Common myeloid progenitor, CD34-positive (primary cell): Measurements from ENCODE around the gene PPP1R12C.
"Not testable (repeated sequence)": the region's sequence is repeated elsewhere in the genome, so short reads cannot be mapped to it uniquely, and the experiment has no call there.

Experiments used
- CTCF ChIA-PET: fragments of 350-600 bp; sonication (Branson Sonifier 250); formaldehyde crosslinking; loops from one replicate; lab custom pipeline; 2021; ENCODE audit warnings: antibody characterized with exemption; lab: Charles Lee
- POLR2A ChIA-PET: fragments of 350-600 bp; sonication (Branson Sonifier 250); formaldehyde crosslinking; loops from one replicate; lab custom pipeline; 2021; ENCODE audit warnings: antibody characterized with exemption; lab: Charles Lee
- DNase-seq, 3 donors: peaks; one replicate each; pipeline versions ENCODE4 v3.0.0 to v3.0.0-alpha.2; 2013
- H3K27ac ChIP-seq, 2 experiments: 1 replicate in 1 of 2; 2 replicates in 1 of 2; pipeline ENCODE4 v1.7.0; 2013; ENCODE audit warnings: inconsistent platforms in 2 of 2, low read length in 2 of 2, mild to moderate bottlenecking in 2 of 2, low read depth in 1 of 2, moderate library complexity in 1 of 2; ENCODE audit not compliant: severe bottlenecking in 2 of 2, insufficient read depth in 1 of 2, poor library complexity in 1 of 2
- H3K27me3 ChIP-seq, 5 experiments: replicated peaks in 2 of 5; 1 replicate in 3 of 5; 2 replicates in 2 of 5; pipeline versions ENCODE4 v1.6.1 to v1.7.0; 2013; ENCODE audit warnings: low read length in 4 of 5, mild to moderate bottlenecking in 2 of 5, moderate library complexity in 2 of 5, inconsistent platforms in 1 of 5; ENCODE audit not compliant: insufficient read depth in 5 of 5, control insufficient read depth in 4 of 5
- H3K36me3 ChIP-seq, 4 experiments: 1 replicate in 2 of 4; 2 replicates in 2 of 4; pipeline versions ENCODE4 v1.6.1 to v1.7.0; 2013; ENCODE audit warnings: low read length in 3 of 4, control low read depth in 1 of 4, mild to moderate bottlenecking in 1 of 4; ENCODE audit not compliant: control insufficient read depth in 4 of 4, insufficient read depth in 4 of 4
- H3K4me1 ChIP-seq, 4 experiments: 1 replicate in 3 of 4; 2 replicates in 1 of 4; pipeline versions ENCODE4 v1.6.1 to v1.7.1; 2013; ENCODE audit warnings: low read length in 3 of 4, mild to moderate bottlenecking in 3 of 4, control low read depth in 1 of 4, inconsistent platforms in 1 of 4, moderate library complexity in 1 of 4; ENCODE audit not compliant: control insufficient read depth in 4 of 4, insufficient read depth in 4 of 4; ENCODE audit errors: control extremely low read depth in 1 of 4
- H3K4me3 ChIP-seq, 7 experiments: 1 replicate in 4 of 7; 2 replicates in 3 of 7; pipeline versions ENCODE4 v1.5.1 to v1.7.0; 2013; ENCODE audit warnings: mild to moderate bottlenecking in 7 of 7, low read length in 6 of 7, moderate library complexity in 6 of 7, inconsistent platforms in 2 of 7, low read depth in 2 of 7, control low read depth in 1 of 7; ENCODE audit not compliant: insufficient read depth in 4 of 7, control insufficient read depth in 1 of 7; ENCODE audit errors: extremely low read depth in 1 of 7
- H3K9me3 ChIP-seq, 5 experiments: 1 replicate in 4 of 5; 2 replicates in 1 of 5; pipeline versions ENCODE4 v1.6.1 to v1.7.1; 2013; ENCODE audit warnings: low read length in 4 of 5, mild to moderate bottlenecking in 2 of 5, inconsistent platforms in 1 of 5, low read depth in 1 of 5, moderate library complexity in 1 of 5; ENCODE audit not compliant: control insufficient read depth in 4 of 5, insufficient read depth in 2 of 5; ENCODE audit errors: control extremely low read depth in 1 of 5
- WGBS: methylation state at CpG from one replicate; pipeline ENCODE4 v1.1.5; 2013; ENCODE audit not compliant: insufficient coverage; 5-methylcytosine and 5-hydroxymethylcytosine counted together

PPP1R12C gene

GRCh38 chr19:55111238-55111831, 6.1 kb downstream of the PPP1R12C start:
- WGBS: 95% methylated on average over 15 of the region's 21 CpGs
- POLR2A ChIA-PET: no interaction called here

GRCh38 chr19:55109527-55110291, 7.7 kb downstream of the PPP1R12C start:
- H3K4me3 ChIP-seq: no peak overlapping the region
- H3K27me3 ChIP-seq: no peaks in the 10 kb centered on the region
- H3K36me3 ChIP-seq: peaks cover 0 to 34% (median 20%) of the 10 kb centered on the region in 4 experiments
- WGBS: 96% methylated on average over 18 of the region's 20 CpGs
- no peaks in the 10 kb centered on the region for H3K9me3 ChIP-seq
- no peak for DNase-seq
- H3K4me1 ChIP-seq: peaks cover 0 to 7% (median 0%) of the 10 kb centered on the region in 4 experiments
- ChIA-PET CTCF (no interaction called here), POLR2A (no interaction called here)
- no peak overlapping the region for H3K27ac ChIP-seq

More at GRCh38 chr19:55111238-55111831, 6.1 kb downstream of the PPP1R12C start:
- no peaks in the 10 kb centered on the region for H3K9me3 ChIP-seq
- no peaks in the 10 kb centered on the region for H3K27me3 ChIP-seq
- no peak overlapping the region for H3K4me3 ChIP-seq
- DNase-seq: no peak
- peaks cover 0 to 28% (median 21%) of the 10 kb centered on the region in 4 experiments for H3K36me3 ChIP-seq
- H3K4me1 ChIP-seq: peaks cover 0 to 21% (median 10%) of the 10 kb centered on the region in 4 experiments
- no peak overlapping the region for H3K27ac ChIP-seq
- CTCF ChIA-PET: interaction anchor here (1.2 to 1.3 kb wide), 2 partner anchors 9 to 10 kb away, joined by 3 to 5 read pairs; no protein-coding TSS in a partner anchor

DNA sequence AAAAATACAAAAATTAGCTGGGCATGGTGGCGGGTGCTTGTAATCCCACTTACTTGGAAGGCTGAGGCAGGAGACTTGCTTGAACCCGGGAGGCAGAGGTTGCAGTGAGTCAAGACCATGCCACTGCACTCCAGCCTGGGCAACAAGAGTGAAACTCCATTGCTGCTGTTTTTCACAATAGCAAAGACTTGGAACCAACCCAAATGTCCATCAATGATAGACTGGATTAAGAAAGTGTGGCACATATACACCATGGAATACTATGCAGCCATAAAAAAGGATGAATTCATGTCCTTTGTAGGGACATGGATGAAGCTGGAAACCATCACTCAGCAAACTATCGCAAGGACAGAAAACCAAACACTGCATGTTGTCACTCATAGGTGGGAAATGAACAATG, 10.2 kb downstream of the PPP1R12C start:
- H3K27me3 ChIP-seq, DNase-seq, H3K27ac ChIP-seq, H3K4me1 ChIP-seq, POLR2A ChIA-PET, H3K4me3 ChIP-seq: not testable (repeated sequence)
- CTCF ChIA-PET: interaction anchor here (4.9 kb wide), 1 partner anchor 18 kb away, joined by 25 read pairs; no protein-coding TSS in a partner anchor
- Histone ChIP-seq H3K36me3 (peaks cover 5 to 35% (median 24%) of the 10 kb centered on the region in 4 experiments), H3K9me3 (peaks cover 0 to 11% (median 0%) of the 10 kb centered on the region in 5 experiments)
- WGBS: 93% methylated on average over 2 of the region's 3 CpGs

DNA sequence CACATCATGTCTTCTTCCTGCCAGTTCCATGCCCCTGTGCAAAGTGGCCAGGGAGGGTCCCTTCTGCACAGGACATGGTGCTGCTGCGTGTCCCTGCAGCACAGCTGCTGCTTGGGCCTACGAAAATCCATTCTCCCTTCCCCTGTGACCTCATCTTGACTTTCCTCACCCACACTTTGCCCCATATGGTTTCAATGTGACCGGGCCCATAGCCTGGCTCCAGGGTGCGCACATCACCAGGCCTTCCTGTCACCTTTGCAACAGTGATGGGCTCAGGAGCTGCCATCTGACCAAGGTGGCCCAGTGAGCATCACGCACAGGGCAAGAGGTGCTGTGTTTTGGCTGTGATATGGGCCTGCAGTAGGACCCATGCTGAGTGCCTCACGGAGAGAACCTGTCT, 10.8 kb downstream of the PPP1R12C start:
- Histone ChIP-seq H3K4me3 (no peak overlapping the region), H3K4me1 (no peaks in the 10 kb centered on the region), H3K9me3 (peaks cover 0 to 11% (median 0%) of the 10 kb centered on the region in 5 experiments), H3K27ac (no peak overlapping the region), H3K36me3 (peaks cover 5 to 35% (median 24%) of the 10 kb centered on the region in 4 experiments), H3K27me3 (no peaks in the 10 kb centered on the region)
- ChIA-PET POLR2A (no interaction called here), CTCF (interaction anchor here (4.9 kb wide), 1 partner anchor 18 kb away, joined by 25 read pairs; no protein-coding TSS in a partner anchor)
- DNase-seq: no peak
- 97% methylated on average over 4 of the region's 6 CpGs for WGBS

- H3K27ac ChIP-seq: no peak overlapping the region
- ChIA-PET CTCF (interaction anchor here (4.9 kb wide), 1 partner anchor 16 kb away, joined by 25 read pairs; no protein-coding TSS in a partner anchor), POLR2A (interaction anchor here (0.7 kb wide), 1 partner anchor 20 kb away, joined by 3 read pairs; no protein-coding TSS in a partner anchor)
These were observed 12.2 kb downstream of the PPP1R12C start for GRCh38 chr19:55105237-55105636.

DNA sequence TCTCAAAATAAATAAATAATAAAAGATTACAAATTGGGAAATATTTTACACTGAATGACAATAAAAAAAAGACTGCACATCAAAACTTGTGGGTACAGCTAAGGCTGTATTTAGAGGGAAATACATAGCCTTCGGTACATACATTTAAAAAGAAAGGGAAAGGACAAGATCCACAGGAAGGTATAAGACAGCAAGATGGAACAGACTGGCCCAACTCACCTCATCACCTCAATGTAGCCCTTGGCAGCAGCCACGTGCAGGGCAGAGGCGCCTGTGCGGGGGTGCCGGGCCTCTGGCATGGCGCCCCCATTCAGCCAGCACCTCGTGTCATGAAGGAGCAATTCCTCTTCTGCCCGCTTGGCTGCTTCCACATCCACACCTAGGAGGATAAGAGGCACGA, 14.2 kb downstream of the PPP1R12C start:
- DNase-seq: no peak
- Histone ChIP-seq H3K36me3 (peaks cover 8 to 37% (median 25%) of the 10 kb centered on the region in 4 experiments), H3K27ac (no peak overlapping the region), H3K27me3 (no peaks in the 10 kb centered on the region), H3K4me1 (peaks cover 0 to 10% (median 4%) of the 10 kb centered on the region in 4 experiments), H3K9me3 (peaks cover 0 to 11% (median 0%) of the 10 kb centered on the region in 5 experiments), H3K4me3 (no peak overlapping the region)
- POLR2A ChIA-PET: no interaction called here
- WGBS: 100% methylated on average over 7 of the region's 9 CpGs
- CTCF ChIA-PET: interaction anchor here (4.9 kb wide), 1 partner anchor 14 kb away, joined by 25 read pairs; no protein-coding TSS in a partner anchor

More at GRCh38 chr19:55105237-55105636, 12.2 kb downstream of the PPP1R12C start:
- WGBS: 88% methylated on average over 2 of the region's 2 CpGs
- Histone ChIP-seq H3K36me3 (peaks cover 5 to 38% (median 22%) of the 10 kb centered on the region in 4 experiments), H3K9me3 (peaks cover 0 to 11% (median 0%) of the 10 kb centered on the region in 5 experiments), H3K4me1 (no peaks in the 10 kb centered on the region), H3K27me3 (no peaks in the 10 kb centered on the region), H3K4me3 (no peak overlapping the region)
- peak in 1 of 3 donors; percentile 25 for DNase-seq
